Upper lobe of left lung (tissue), 4 donors: ENCODE measurements around the gene CLK2.

Source experiments
- CTCF ChIP-seq, 6 experiments: fragments of 450-650 bp in 4 of 6; fragments of 200-600 bp in 2 of 6; sonication (generic) in 2 of 6; IDR thresholded peaks; one replicate each; pipeline ENCODE4 v1.5.1; 2016 to 2019; ENCODE audit warnings: antibody characterized with exemption in 6 of 6
- POLR2A ChIP-seq, 4 donors: fragments of 450-650 bp; IDR thresholded peaks; one replicate each; pipeline ENCODE4 v1.5.1; 2016 to 2017; ENCODE audit warnings: antibody characterized with exemption in 4 of 4, mild to moderate bottlenecking in 2 of 4

- TF ChIP-seq CTCF (IDR thresholded peaks at IDR 0.05) (peak in 1 of 6 experiments; percentile 14), POLR2A (IDR thresholded peaks at IDR 0.05) (peak in 1 of 4 donors; percentile 51)
These were observed 47.6 kb upstream of the CLK2 start, which contains the start of gene RUSC1 for GRCh38 chr1:155320661-155321617.
